Right lung (tissue), 5 donors: Measurements from ENCODE around the gene DGKI. TPM values are rescaled to one million over a fixed set of nuclear protein-coding genes. Genes with fewer than 3 reads are reported as not detected.

Experiments
- DNase-seq, 2 donors: peaks; one replicate each; pipeline ENCODE4 v3.0.0-alpha.2; 2013
- polyA plus RNA-seq, 5 donors: library from polyadenylated mRNA; unstranded; fragments of 120-200 nt; gene quantifications; one replicate each; pipeline versions ENCODE4 v1.2.1 to v1.2.3, GENCODE V29; 2013; ENCODE audit warnings: inconsistent platforms in 1 of 5, low replicate concordance in 1 of 5; ENCODE audit not compliant: insufficient read length in 5 of 5, insufficient read depth in 1 of 5

Gene DGKI
- polyA plus RNA-seq, 5 donors = 0.36 to 0.91 (median 0.61) TPM

GRCh38 chr7:137423321-137423720 is 423.5 kb downstream of the DGKI start:
- no peak for DNase-seq

GRCh38 chr7:137421366-137421765 is 425.4 kb downstream of the DGKI start:
- no peak for DNase-seq

GRCh38 chr7:137418841-137419240 is 427.9 kb downstream of the DGKI start:
- DNase-seq = no peak

- no peak for DNase-seq
These were observed 429.3 kb downstream of the DGKI start for GRCh38 chr7:137417464-137417863.

- no peak for DNase-seq
These were observed 432.9 kb downstream of the DGKI start for GRCh38 chr7:137413901-137414300.

- DNase-seq = no peak
These were observed 435.3 kb downstream of the DGKI start for GRCh38 chr7:137411446-137411845.

GRCh38 chr7:137408126-137408525 is 438.6 kb downstream of the DGKI start:
- no peak for DNase-seq

GRCh38 chr7:137407078-137407477 is 439.7 kb downstream of the DGKI start:
- DNase-seq = no peak

GRCh38 chr7:137404660-137405317 is 442.0 kb downstream of the DGKI start:
- no peak for DNase-seq

GRCh38 chr7:137403353-137403695 is 443.4 kb downstream of the DGKI start:
- DNase-seq = no peak

- no peak for DNase-seq
These were observed 444.0 kb downstream of the DGKI start for GRCh38 chr7:137402536-137403352.

- DNase-seq = no peak
These were observed 446.6 kb downstream of the DGKI start for GRCh38 chr7:137399827-137400823.

- no peak for DNase-seq
These were observed 450.7 kb downstream of the DGKI start for GRCh38 chr7:137396051-137396450.

- DNase-seq = no peak
These were observed 451.4 kb downstream of the DGKI start for GRCh38 chr7:137395420-137395819.

- DNase-seq = no peak
These were observed 453.2 kb downstream of the DGKI start for GRCh38 chr7:137393570-137393969.

GRCh38 chr7:137390076-137390475 is 456.7 kb downstream of the DGKI start:
- no peak for DNase-seq

- DNase-seq = no peak
These were observed 457.9 kb downstream of the DGKI start for GRCh38 chr7:137388916-137389315.

GRCh38 chr7:137386966-137387365 is 459.8 kb downstream of the DGKI start:
- no peak for DNase-seq

GRCh38 chr7:137381045-137381444 is 465.7 kb downstream of the DGKI start:
- no peak for DNase-seq

GRCh38 chr7:137373507-137373906 is 473.3 kb downstream of the DGKI start:
- DNase-seq = no peak

GRCh38 chr7:137371616-137372015 is 475.2 kb downstream of the DGKI start:
- no peak for DNase-seq

- DNase-seq = no peak
These were observed 479.8 kb downstream of the DGKI start for GRCh38 chr7:137366995-137367394.
